GM13977 (cell line): ENCODE results near the gene PRICKLE1.
A peak's percentile ranks its signal among the peaks of the same experiment; 100 is the strongest.

Experiments
- DNase-seq: peaks from one replicate; pipeline ENCODE4 v3.0.0; 2012; ENCODE audit warnings: low spot score
- CTCF ChIP-seq: IDR thresholded peaks from 2 replicates; pipeline ENCODE4 v1.5.1; 2012; ENCODE audit warnings: mild to moderate bottlenecking, control low read depth; ENCODE audit not compliant: insufficient read depth; ENCODE audit errors: extremely low read depth, missing control alignments
- in situ Hi-C: fragments of 300-500 bp; cut with MboI; formaldehyde crosslinking; loops from one replicate; pipeline ENCODE4 v1.12.0; 2022; ENCODE audit warnings: low sequenced_read_pairs, low pct_unique_long_range_greater_than_20kb, mixed read lengths, inconsistent platforms; ENCODE audit not compliant: unreplicated experiment

The PRICKLE1 gene

GRCh38 chr12:42485823-42486222 is 103.7 kb downstream of the PRICKLE1 start:
- no peak for DNase-seq
- in situ Hi-C loops = loop anchor here (25.0 kb wide), 1 partner anchor 801 kb away; no protein-coding TSS in a partner anchor
- TF ChIP-seq CTCF = no peak

- in situ Hi-C loops = loop anchor here (25.0 kb wide), 1 partner anchor 802 kb away; no protein-coding TSS in a partner anchor
- DNase-seq = no peak
- no peak for TF ChIP-seq CTCF
These were observed 104.5 kb downstream of the PRICKLE1 start for GRCh38 chr12:42484996-42485395.

- DNase-seq = peak; percentile 67
- TF ChIP-seq CTCF = no peak
- in situ Hi-C loops = loop anchor here (25.0 kb wide), 1 partner anchor 804 kb away; no protein-coding TSS in a partner anchor
These were observed 106.1 kb downstream of the PRICKLE1 start for GRCh38 chr12:42483521-42483790.

- peak; percentile 99 for TF ChIP-seq CTCF
- in situ Hi-C loops = loop anchor here (25.0 kb wide), 1 partner anchor 804 kb away; no protein-coding TSS in a partner anchor
- DNase-seq = peak; percentile 91
These were observed 106.6 kb downstream of the PRICKLE1 start for GRCh38 chr12:42482748-42483520.

GRCh38 chr12:42482041-42482747 is 107.4 kb downstream of the PRICKLE1 start:
- TF ChIP-seq CTCF = no peak
- in situ Hi-C loops = loop anchor here (25.0 kb wide), 1 partner anchor 805 kb away; no protein-coding TSS in a partner anchor
- no peak for DNase-seq

- no peak for TF ChIP-seq CTCF
- in situ Hi-C loops = loop anchor here (25.0 kb wide), 1 partner anchor 806 kb away; no protein-coding TSS in a partner anchor
- DNase-seq = no peak
These were observed 108.2 kb downstream of the PRICKLE1 start for GRCh38 chr12:42481368-42481767.
